Measurements from ENCODE around the gene PRKAR1B. TPM values are rescaled to one million over a fixed set of nuclear protein-coding genes. Genes with fewer than 3 reads are reported as not detected.

Gene PRKAR1B
- total and polyA plus RNA-seq, 2 donors (not counting 1 experiment from before 2014, with no cell fraction given): 4.5 to 8.6 TPM

DNA sequence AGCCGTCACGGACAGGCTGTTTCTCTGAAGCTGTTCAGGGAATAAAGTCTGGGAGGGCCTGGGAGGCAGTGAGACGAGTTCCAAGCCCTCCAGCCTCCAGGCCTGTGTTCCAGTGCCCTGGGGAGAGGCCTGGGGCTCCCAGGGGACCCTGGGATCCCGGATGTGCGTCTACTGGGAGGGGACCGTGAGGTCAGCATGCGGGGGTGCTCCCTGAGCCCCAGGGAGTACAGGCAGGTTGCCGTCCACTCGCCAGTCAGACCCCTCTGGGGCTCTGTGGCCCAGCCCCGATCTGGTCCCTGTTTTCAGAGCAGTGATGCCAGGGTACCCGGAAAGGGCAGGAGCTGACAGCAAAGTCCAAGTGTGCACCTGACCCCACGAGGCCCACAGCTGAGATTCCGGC is 81.5 kb downstream of the PRKAR1B start:
- H3K27ac Mint-ChIP-seq: no peak overlapping the region
- DNase-seq (no peak), ATAC-seq (ENCODE audit: low read depth) (no peak)
- Histone ChIP-seq H3K27me3 (replicated peaks in 1 of 4; ENCODE audit: control extremely low read depth in 1 of 4, control insufficient read depth in 3 of 4, insufficient read depth in 4 of 4, low read length in 3 of 4) (no peaks in the 10 kb centered on the region), H3K4me3 (ENCODE audit: control extremely low read depth in 1 of 5, extremely low read depth in 1 of 5, insufficient read depth in 1 of 5, low read depth in 2 of 5, low read length in 4 of 5) (no peak overlapping the region), H3K27ac (ENCODE audit: low read length in 2 of 2) (no peak overlapping the region), H2AFZ (ENCODE audit: insufficient read depth, low read depth, low read length, poor library complexity, severe bottlenecking) (no peak overlapping the region), H3K79me2 (ENCODE audit: control insufficient read depth, insufficient read depth, low read length) (peaks cover 3% of the 10 kb centered on the region), H3K36me3 (replicated peaks in 1 of 2; ENCODE audit: control extremely low read depth in 1 of 2, control insufficient read depth in 1 of 2, extremely low read depth in 1 of 2, insufficient read depth in 2 of 2, low read length in 1 of 2) (no peaks in the 10 kb centered on the region), H4K20me1 (ENCODE audit: control insufficient read depth, insufficient read depth, low read length, poor library complexity, severe bottlenecking) (no peaks in the 10 kb centered on the region), H3K9ac (ENCODE audit: low read length) (no peak overlapping the region), H3K4me2 (replicated peaks; ENCODE audit: low read depth, low read length, poor library complexity, severe bottlenecking) (no peak overlapping the region), H3K9me3 (ENCODE audit: control extremely low read depth in 1 of 3, control insufficient read depth in 2 of 3, insufficient read depth in 1 of 3, low read length in 2 of 3) (peaks cover 0 to 31% (median 3%) of the 10 kb centered on the region in 3 donors), H3K4me1 (ENCODE audit: control insufficient read depth in 2 of 2, insufficient read depth in 2 of 2, low read length in 2 of 2) (no peaks in the 10 kb centered on the region)
- POLR2A ChIA-PET: no interaction called here
- no peaks in the 10 kb centered on the region for H3K9me3 Mint-ChIP-seq (ENCODE audit: insufficient read depth)
- no peak overlapping the region for H3K4me3 Mint-ChIP-seq
- CTCF ChIA-PET: interaction anchor here (0.6 kb wide), 1 partner anchor 197 kb away, joined by 3 read pairs; no protein-coding TSS in a partner anchor
- WGBS (ENCODE audit: insufficient coverage): 96% methylated on average over 13 of the region's 13 CpGs
- no peak for TF ChIP-seq EZH2 (IDR thresholded peaks at IDR 0.05; ENCODE audit: borderline replicate concordance, insufficient read depth, low read depth, low read length, poor library complexity, severe bottlenecking)
- TF ChIP-seq, protein P1, sequence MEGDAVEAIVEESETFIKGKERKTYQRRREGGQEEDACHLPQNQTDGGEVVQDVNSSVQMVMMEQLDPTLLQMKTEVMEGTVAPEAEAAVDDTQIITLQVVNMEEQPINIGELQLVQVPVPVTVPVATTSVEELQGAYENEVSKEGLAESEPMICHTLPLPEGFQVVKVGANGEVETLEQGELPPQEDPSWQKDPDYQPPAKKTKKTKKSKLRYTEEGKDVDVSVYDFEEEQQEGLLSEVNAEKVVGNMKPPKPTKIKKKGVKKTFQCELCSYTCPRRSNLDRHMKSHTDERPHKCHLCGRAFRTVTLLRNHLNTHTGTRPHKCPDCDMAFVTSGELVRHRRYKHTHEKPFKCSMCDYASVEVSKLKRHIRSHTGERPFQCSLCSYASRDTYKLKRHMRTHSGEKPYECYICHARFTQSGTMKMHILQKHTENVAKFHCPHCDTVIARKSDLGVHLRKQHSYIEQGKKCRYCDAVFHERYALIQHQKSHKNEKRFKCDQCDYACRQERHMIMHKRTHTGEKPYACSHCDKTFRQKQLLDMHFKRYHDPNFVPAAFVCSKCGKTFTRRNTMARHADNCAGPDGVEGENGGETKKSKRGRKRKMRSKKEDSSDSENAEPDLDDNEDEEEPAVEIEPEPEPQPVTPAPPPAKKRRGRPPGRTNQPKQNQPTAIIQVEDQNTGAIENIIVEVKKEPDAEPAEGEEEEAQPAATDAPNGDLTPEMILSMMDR (IDR thresholded peaks at IDR 0.05): no peak
- H3K27me3 Mint-ChIP-seq: no peaks in the 10 kb centered on the region
- H3K4me1 Mint-ChIP-seq: peaks cover 4% of the 10 kb centered on the region
- intact Hi-C loops (cut with micrococcal nuclease): no loop called here

- no peaks in the 10 kb centered on the region for H3K27me3 ChIP-seq (replicated peaks in 1 of 4; ENCODE audit: control extremely low read depth in 1 of 4, control insufficient read depth in 3 of 4, insufficient read depth in 4 of 4, low read length in 3 of 4)
- ChIA-PET CTCF (interaction anchor here (0.6 kb wide), 1 partner anchor 198 kb away, joined by 3 read pairs; no protein-coding TSS in a partner anchor), POLR2A (no interaction called here)
- Mint-ChIP-seq H3K4me1 (peaks cover 8% of the 10 kb centered on the region), H3K27me3 (no peaks in the 10 kb centered on the region), H3K9me3 (ENCODE audit: insufficient read depth) (no peaks in the 10 kb centered on the region), H3K27ac (no peak overlapping the region), H3K4me3 (no peak overlapping the region)
- H4K20me1 ChIP-seq (ENCODE audit: control insufficient read depth, insufficient read depth, low read length, poor library complexity, severe bottlenecking): no peaks in the 10 kb centered on the region
- intact Hi-C loops (cut with micrococcal nuclease): no loop called here
- H3K4me1 ChIP-seq (ENCODE audit: control insufficient read depth in 2 of 2, insufficient read depth in 2 of 2, low read length in 2 of 2): no peaks in the 10 kb centered on the region
- H3K9ac ChIP-seq (ENCODE audit: low read length): no peak overlapping the region
- no peak overlapping the region for H3K4me3 ChIP-seq (ENCODE audit: control extremely low read depth in 1 of 5, extremely low read depth in 1 of 5, insufficient read depth in 1 of 5, low read depth in 2 of 5, low read length in 4 of 5)
- TF ChIP-seq EZH2 (IDR thresholded peaks at IDR 0.05; ENCODE audit: borderline replicate concordance, insufficient read depth, low read depth, low read length, poor library complexity, severe bottlenecking): no peak
- TF ChIP-seq, protein P1 (IDR thresholded peaks at IDR 0.05): no peak
- no peaks in the 10 kb centered on the region for H3K36me3 ChIP-seq (replicated peaks in 1 of 2; ENCODE audit: control extremely low read depth in 1 of 2, control insufficient read depth in 1 of 2, extremely low read depth in 1 of 2, insufficient read depth in 2 of 2, low read length in 1 of 2)
- no peak overlapping the region for H3K27ac ChIP-seq (ENCODE audit: low read length in 2 of 2)
- H3K79me2 ChIP-seq (ENCODE audit: control insufficient read depth, insufficient read depth, low read length): peaks cover 3% of the 10 kb centered on the region
- peaks cover 0 to 27% (median 3%) of the 10 kb centered on the region in 3 donors for H3K9me3 ChIP-seq (ENCODE audit: control extremely low read depth in 1 of 3, control insufficient read depth in 2 of 3, insufficient read depth in 1 of 3, low read length in 2 of 3)
- WGBS (ENCODE audit: insufficient coverage): 97% methylated on average over 27 of the region's 35 CpGs
- H2AFZ ChIP-seq (ENCODE audit: insufficient read depth, low read depth, low read length, poor library complexity, severe bottlenecking): no peak overlapping the region
- ATAC-seq (ENCODE audit: low read depth): no peak
- H3K4me2 ChIP-seq (replicated peaks; ENCODE audit: low read depth, low read length, poor library complexity, severe bottlenecking): no peak overlapping the region
- DNase-seq: no peak
Measured at GRCh38 chr7:644381-645305, 82.4 kb downstream of the PRKAR1B start.

Data from B cell (primary cell).